Activated CD8-positive, alpha-beta T cell treated with anti-CD3 and anti-CD28 coated beads, Interleukin-2, amount 10 ng/mL, durations not matched to agents 7 days and 5 days (primary cell): ENCODE data around the gene COL8A2. TPM values are rescaled to one million over a fixed set of nuclear protein-coding genes. Genes with fewer than 3 reads are reported as not detected.

ENCODE experiments used
- ATAC-seq: fragments of 150-1000 bp; cut with Tn5 transposase; one replicate; pipeline ENCODE4 v1.10.0; 2021; ENCODE audit warnings: moderate library complexity
- CTCF ChIA-PET: fragments of 350-600 bp; sonication (Branson Sonifier 250); formaldehyde crosslinking; loops from one replicate; lab custom pipeline; 2021; ENCODE audit warnings: antibody characterized with exemption; lab: Charles Lee
- POLR2A ChIA-PET: fragments of 350-600 bp; sonication (Branson Sonifier 250); formaldehyde crosslinking; loops from one replicate; lab custom pipeline; 2021; ENCODE audit warnings: antibody characterized with exemption; lab: Charles Lee
- DNase-seq: peaks from one replicate; pipeline ENCODE4 v3.0.0-alpha.2; 2020
- H3K27ac Mint-ChIP-seq: one replicate; pipeline ENCODE4 v1.8.0; 2021; ENCODE audit warnings: mild to moderate bottlenecking, mixed read lengths
- H3K27me3 Mint-ChIP-seq: one replicate; pipeline ENCODE4 v1.8.0; 2021; ENCODE audit warnings: low read depth, mixed read lengths
- H3K36me3 Mint-ChIP-seq: one replicate; pipeline ENCODE4 v1.8.0; 2021; ENCODE audit warnings: low read depth, mixed read lengths
- H3K4me1 Mint-ChIP-seq: one replicate; pipeline ENCODE4 v1.8.0; 2021; ENCODE audit warnings: low read depth, mixed read lengths
- H3K4me3 Mint-ChIP-seq: one replicate; pipeline ENCODE4 v1.8.0; 2021; ENCODE audit warnings: mild to moderate bottlenecking, mixed read lengths
- H3K9me3 Mint-ChIP-seq: one replicate; pipeline ENCODE4 v1.8.0; 2022; ENCODE audit warnings: mixed read lengths; ENCODE audit not compliant: insufficient read depth
- total RNA-seq, 2 experiments: library from RNA; stranded (reverse); gene quantifications; one replicate each; pipeline ENCODE4 v1.2.3, GENCODE V29; 2021

COL8A2 gene
- total RNA-seq, 2 experiments from 2014 or later: 0.08 TPM; not detected in 1

GRCh38 chr1:36083219-36083618 is 41.8 kb downstream of the COL8A2 start:
- ChIA-PET POLR2A (no interaction called here), CTCF (no interaction called here)
- H3K4me3 Mint-ChIP-seq: no peak overlapping the region
- no peak overlapping the region for H3K27ac Mint-ChIP-seq
- DNase-seq (no peak), ATAC-seq (no peak)
- H3K27me3 Mint-ChIP-seq: peaks cover 34% of the 10 kb centered on the region
- no peaks in the 10 kb centered on the region for H3K9me3 Mint-ChIP-seq
- no peaks in the 10 kb centered on the region for H3K36me3 Mint-ChIP-seq
- peaks cover 5% of the 10 kb centered on the region for H3K4me1 Mint-ChIP-seq

GRCh38 chr1:36081926-36082485 is 43.0 kb downstream of the COL8A2 start:
- no peak overlapping the region for H3K4me3 Mint-ChIP-seq
- ATAC-seq (no peak), DNase-seq (no peak)
- ChIA-PET CTCF (no interaction called here), POLR2A (interaction anchor here (0.7 kb wide), 1 partner anchor 274 kb away, joined by 3 read pairs; no protein-coding TSS in a partner anchor)
- no peaks in the 10 kb centered on the region for H3K36me3 Mint-ChIP-seq
- H3K9me3 Mint-ChIP-seq: no peaks in the 10 kb centered on the region
- peaks cover 4% of the 10 kb centered on the region for H3K4me1 Mint-ChIP-seq
- no peak overlapping the region for H3K27ac Mint-ChIP-seq
- H3K27me3 Mint-ChIP-seq: peaks cover 34% of the 10 kb centered on the region

GRCh38 chr1:36080801-36081200 is 44.2 kb downstream of the COL8A2 start:
- ATAC-seq: no peak
- peaks cover 4% of the 10 kb centered on the region for H3K4me1 Mint-ChIP-seq

GRCh38 chr1:36080236-36080635 is 44.8 kb downstream of the COL8A2 start:
- ChIA-PET CTCF (no interaction called here), POLR2A (no interaction called here)
- no peaks in the 10 kb centered on the region for H3K36me3 Mint-ChIP-seq

More at GRCh38 chr1:36080801-36081200, 44.2 kb downstream of the COL8A2 start:
- ChIA-PET POLR2A (no interaction called here), CTCF (no interaction called here)
- H3K27me3 Mint-ChIP-seq: peaks cover 34% of the 10 kb centered on the region
- no peaks in the 10 kb centered on the region for H3K36me3 Mint-ChIP-seq
- no peak for DNase-seq
- no peak overlapping the region for H3K27ac Mint-ChIP-seq
- H3K9me3 Mint-ChIP-seq: no peaks in the 10 kb centered on the region
- H3K4me3 Mint-ChIP-seq: no peak overlapping the region

GRCh38 chr1:36076979-36077573 is 47.9 kb downstream of the COL8A2 start:
- Mint-ChIP-seq H3K4me3 (no peak overlapping the region), H3K4me1 (no peaks in the 10 kb centered on the region), H3K27ac (no peak overlapping the region), H3K27me3 (peaks cover 16% of the 10 kb centered on the region), H3K9me3 (no peaks in the 10 kb centered on the region), H3K36me3 (no peaks in the 10 kb centered on the region)
- ChIA-PET CTCF (no interaction called here), POLR2A (no interaction called here)
- DNase-seq: no peak
- ATAC-seq: no peak

More at GRCh38 chr1:36080236-36080635, 44.8 kb downstream of the COL8A2 start:
- Mint-ChIP-seq H3K27ac (no peak overlapping the region), H3K27me3 (peaks cover 34% of the 10 kb centered on the region), H3K9me3 (no peaks in the 10 kb centered on the region), H3K4me1 (peaks cover 4% of the 10 kb centered on the region), H3K4me3 (no peak overlapping the region)
- ATAC-seq (no peak), DNase-seq (no peak)

GRCh38 chr1:36070349-36070748 is 54.7 kb downstream of the COL8A2 start:
- CTCF ChIA-PET: no interaction called here
- H3K9me3 Mint-ChIP-seq: no peaks in the 10 kb centered on the region

DNA sequence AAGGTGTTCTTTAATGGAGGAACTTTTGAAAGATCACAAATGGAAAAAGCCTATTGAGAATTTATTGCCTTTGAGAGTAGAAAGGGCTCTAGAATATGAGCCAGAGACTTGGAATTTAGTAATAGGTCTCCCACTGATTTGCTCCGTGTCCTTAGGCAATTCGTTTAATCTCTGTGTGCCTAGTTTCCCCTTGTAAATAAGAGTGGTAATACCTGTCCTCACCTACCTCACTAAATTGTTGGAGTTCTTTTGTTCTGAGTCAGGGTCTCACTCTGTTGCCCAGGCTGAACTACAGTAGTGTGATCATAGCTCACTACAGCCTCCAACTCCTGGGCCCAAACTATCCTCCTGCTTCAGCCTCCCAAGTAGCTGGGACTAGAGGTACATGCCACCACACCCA is 56.2 kb downstream of the COL8A2 start:
- no peak for DNase-seq
- H3K4me1 Mint-ChIP-seq: no peaks in the 10 kb centered on the region
- no peaks in the 10 kb centered on the region for H3K27me3 Mint-ChIP-seq
- no peaks in the 10 kb centered on the region for H3K9me3 Mint-ChIP-seq
- ChIA-PET CTCF (no interaction called here), POLR2A (no interaction called here)
- H3K4me3 Mint-ChIP-seq: no peak overlapping the region
- H3K36me3 Mint-ChIP-seq: no peaks in the 10 kb centered on the region
- H3K27ac Mint-ChIP-seq: no peak overlapping the region
- ATAC-seq: no peak

More at GRCh38 chr1:36070349-36070748, 54.7 kb downstream of the COL8A2 start:
- ATAC-seq: no peak
- POLR2A ChIA-PET: no interaction called here
- H3K27ac Mint-ChIP-seq: no peak overlapping the region
- H3K27me3 Mint-ChIP-seq: no peaks in the 10 kb centered on the region
- H3K36me3 Mint-ChIP-seq: no peaks in the 10 kb centered on the region
- DNase-seq: no peak
- H3K4me3 Mint-ChIP-seq: no peak overlapping the region
- H3K4me1 Mint-ChIP-seq: no peaks in the 10 kb centered on the region

DNA sequence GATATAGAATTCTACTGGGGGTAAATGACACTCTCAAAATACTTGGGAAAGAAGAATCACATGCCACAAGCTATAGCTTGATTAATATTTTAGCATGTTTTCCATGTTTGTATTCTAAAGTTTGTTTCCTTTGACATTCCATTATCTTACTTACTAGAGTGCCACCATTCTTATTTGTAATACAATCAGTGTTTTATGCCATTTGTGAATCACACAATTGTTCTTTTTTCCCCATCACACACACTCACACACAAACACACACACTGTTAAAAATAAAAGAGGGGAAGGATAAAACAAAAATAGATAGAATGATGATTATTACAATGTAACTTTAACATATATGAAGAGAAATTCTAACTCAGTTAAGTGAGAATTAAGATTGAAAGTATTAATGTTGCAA is 57.2 kb downstream of the COL8A2 start:
- H3K36me3 Mint-ChIP-seq: no peaks in the 10 kb centered on the region
- no peaks in the 10 kb centered on the region for H3K9me3 Mint-ChIP-seq
- no peaks in the 10 kb centered on the region for H3K4me1 Mint-ChIP-seq
- no peak for ATAC-seq
- ChIA-PET POLR2A (no interaction called here), CTCF (no interaction called here)
- DNase-seq: no peak
- H3K27ac Mint-ChIP-seq: no peak overlapping the region
- H3K27me3 Mint-ChIP-seq: no peaks in the 10 kb centered on the region
- H3K4me3 Mint-ChIP-seq: no peak overlapping the region

GRCh38 chr1:36062315-36062714 is 62.7 kb downstream of the COL8A2 start:
- Mint-ChIP-seq H3K36me3 (no peaks in the 10 kb centered on the region), H3K9me3 (no peaks in the 10 kb centered on the region), H3K4me3 (no peak overlapping the region), H3K27ac (no peak overlapping the region), H3K27me3 (no peaks in the 10 kb centered on the region), H3K4me1 (no peaks in the 10 kb centered on the region)
- CTCF ChIA-PET: no interaction called here
- ATAC-seq (no peak), DNase-seq (no peak)
- POLR2A ChIA-PET: no interaction called here

DNA sequence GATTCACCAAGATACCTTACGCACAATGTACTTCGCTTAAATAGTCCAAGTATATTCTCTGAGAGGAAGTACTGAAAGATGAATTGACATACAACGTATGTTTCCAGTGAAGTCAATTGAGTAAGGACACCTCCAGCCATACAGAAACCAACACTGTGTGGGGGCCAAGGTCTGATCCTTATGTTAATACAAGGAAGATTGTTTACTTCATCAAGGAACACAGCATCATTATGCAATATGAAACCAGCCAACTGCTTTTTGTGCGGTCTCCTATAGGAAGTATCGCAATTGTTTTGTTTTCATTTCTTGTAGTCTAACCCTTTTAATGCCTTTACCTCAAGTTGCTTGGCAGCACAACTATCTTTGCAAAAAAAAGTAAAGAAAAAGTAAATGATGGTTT is 69.3 kb downstream of the COL8A2 start:
- Mint-ChIP-seq H3K4me1 (no peaks in the 10 kb centered on the region), H3K9me3 (no peaks in the 10 kb centered on the region), H3K27me3 (no peaks in the 10 kb centered on the region), H3K36me3 (peaks cover 2% of the 10 kb centered on the region), H3K4me3 (no peak overlapping the region), H3K27ac (no peak overlapping the region)
- no peak for ATAC-seq
- DNase-seq: no peak
- CTCF ChIA-PET: no interaction called here
- POLR2A ChIA-PET: no interaction called here

GRCh38 chr1:36053978-36054377 is 71.0 kb downstream of the COL8A2 start:
- no peaks in the 10 kb centered on the region for H3K27me3 Mint-ChIP-seq
- no peak overlapping the region for H3K27ac Mint-ChIP-seq
- no peaks in the 10 kb centered on the region for H3K4me1 Mint-ChIP-seq
- no peaks in the 10 kb centered on the region for H3K9me3 Mint-ChIP-seq
- no peak overlapping the region for H3K4me3 Mint-ChIP-seq
- peaks cover 4% of the 10 kb centered on the region for H3K36me3 Mint-ChIP-seq
- ChIA-PET POLR2A (no interaction called here), CTCF (interaction anchor here (1.1 kb wide), 1 partner anchor 9 kb away, joined by 4 read pairs; no protein-coding TSS in a partner anchor)
- DNase-seq (no peak), ATAC-seq (no peak)

DNA sequence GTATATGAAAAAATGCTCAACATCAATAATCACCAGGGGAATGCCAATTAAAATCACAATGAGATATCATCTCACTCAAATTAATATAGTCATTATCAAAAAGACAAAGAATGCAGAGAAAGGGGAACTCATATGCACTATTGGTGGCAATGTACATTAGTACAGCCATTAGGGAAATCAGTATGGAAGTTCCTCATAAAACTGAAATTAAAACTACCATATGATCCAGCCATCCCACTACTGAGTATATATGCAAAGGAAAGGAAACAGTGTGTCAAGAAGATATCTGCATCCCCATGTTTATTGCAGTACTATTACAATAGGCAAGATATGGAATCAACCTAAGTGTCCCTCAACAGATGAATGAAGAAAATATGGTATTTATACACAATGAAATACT is 73.2 kb downstream of the COL8A2 start:
- no peak for DNase-seq
- POLR2A ChIA-PET: no interaction called here
- H3K27me3 Mint-ChIP-seq: no peaks in the 10 kb centered on the region
- ATAC-seq: no peak
- no peaks in the 10 kb centered on the region for H3K9me3 Mint-ChIP-seq
- CTCF ChIA-PET: no interaction called here
- no peak overlapping the region for H3K27ac Mint-ChIP-seq
- H3K4me1 Mint-ChIP-seq: no peaks in the 10 kb centered on the region
- H3K36me3 Mint-ChIP-seq: peaks cover 22% of the 10 kb centered on the region
- no peak overlapping the region for H3K4me3 Mint-ChIP-seq
